ENCODE results near the gene MYCBPAP. TPM values are rescaled to one million over a fixed set of nuclear protein-coding genes. Genes with fewer than 3 reads are reported as not detected.

MYCBPAP gene
- polyA plus RNA-seq, 3 donors, result not detected

DNA sequence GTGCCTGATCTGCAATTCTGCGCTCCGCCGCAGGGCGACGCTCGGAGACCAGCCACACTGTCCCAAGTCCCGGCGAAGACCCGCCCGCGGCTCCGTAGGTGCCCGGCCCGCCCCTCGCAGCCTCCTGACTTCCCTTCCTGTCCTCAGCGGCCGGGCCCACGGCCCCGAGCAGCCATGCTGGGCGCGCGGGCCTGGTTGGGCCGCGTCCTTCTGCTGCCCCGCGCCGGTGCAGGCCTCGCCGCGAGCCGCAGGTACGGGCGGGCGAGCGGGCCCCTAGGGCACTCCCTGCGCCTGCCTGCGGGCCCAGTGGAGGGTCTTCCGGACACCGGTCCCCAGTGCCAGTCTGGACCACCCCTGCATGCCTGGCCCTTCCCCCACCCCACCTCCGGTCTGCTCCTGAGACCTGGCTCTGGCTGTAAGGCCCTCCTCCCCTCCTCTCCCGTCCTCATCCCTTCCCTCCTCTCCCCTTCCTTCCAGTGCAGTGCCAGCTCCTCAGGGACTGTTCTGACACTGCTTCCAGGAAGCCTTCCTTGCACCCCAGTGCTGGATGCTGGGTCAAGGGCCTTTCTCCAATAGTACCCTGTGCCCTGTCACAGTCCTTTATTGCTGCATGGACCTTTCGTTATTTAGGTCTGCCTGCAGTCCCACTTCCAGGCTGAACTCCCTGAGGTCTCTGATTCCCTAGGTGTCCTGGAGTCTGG lies 38.9 kb downstream of the MYCBPAP start, which contains the start of gene SPATA20:
Gene SPATA20, plus strand, starts transcription at position 140 of the 701 bp plus-strand sequence. Its CDS starts 35 bp downstream, at position 175.
- H3K4me1 Mint-ChIP-seq, result peaks cover 28% of the 10 kb centered on the region
- peak within 1 kb of the TSS; percentile 80 for H3K9ac ChIP-seq (ENCODE audit: insufficient read depth, low read length, poor library complexity, severe bottlenecking)
- no peaks in the 10 kb centered on the region for H3K9me3 Mint-ChIP-seq
- no peaks in the 10 kb centered on the region for H4K20me1 ChIP-seq (ENCODE audit: insufficient read depth, low read length)
- 3% methylated on average over 42 of the region's 42 CpGs for WGBS (ENCODE audit: insufficient coverage)
- peaks cover 23 to 28% of the 10 kb centered on the region in 2 donors for H3K4me1 ChIP-seq (ENCODE audit: control insufficient read depth in 1 of 2, insufficient read depth in 2 of 2, low read length in 2 of 2)
- H3K27me3 Mint-ChIP-seq (ENCODE audit: low read depth in 3 of 3), result peaks cover 9 to 15% (median 14%) of the 10 kb centered on the region in 3 donors
- H3K36me3 Mint-ChIP-seq, result peaks cover 0 to 7% of the 10 kb centered on the region in 2 donors
- H3K27me3 ChIP-seq (ENCODE audit: control insufficient read depth in 2 of 2, insufficient read depth in 2 of 2, low read length in 2 of 2), result no peaks in the 10 kb centered on the region
- H3K27ac Mint-ChIP-seq, result peak within 1 kb of the TSS; percentile 49 to 80 (median 66)
- H3K36me3 ChIP-seq (replicated peaks in 1 of 2; ENCODE audit: control insufficient read depth in 1 of 2, insufficient read depth in 2 of 2, low read length in 2 of 2), result peaks cover 0 to 12% of the 10 kb centered on the region in 2 donors
- H3K27ac ChIP-seq (ENCODE audit: low read depth in 1 of 2, low read length in 2 of 2), result peak within 1 kb of the TSS in 1 of 2 donors; percentile 75
- peak; percentile 85 to 93 (median 91) for DNase-seq
- TF ChIP-seq, protein P1, sequence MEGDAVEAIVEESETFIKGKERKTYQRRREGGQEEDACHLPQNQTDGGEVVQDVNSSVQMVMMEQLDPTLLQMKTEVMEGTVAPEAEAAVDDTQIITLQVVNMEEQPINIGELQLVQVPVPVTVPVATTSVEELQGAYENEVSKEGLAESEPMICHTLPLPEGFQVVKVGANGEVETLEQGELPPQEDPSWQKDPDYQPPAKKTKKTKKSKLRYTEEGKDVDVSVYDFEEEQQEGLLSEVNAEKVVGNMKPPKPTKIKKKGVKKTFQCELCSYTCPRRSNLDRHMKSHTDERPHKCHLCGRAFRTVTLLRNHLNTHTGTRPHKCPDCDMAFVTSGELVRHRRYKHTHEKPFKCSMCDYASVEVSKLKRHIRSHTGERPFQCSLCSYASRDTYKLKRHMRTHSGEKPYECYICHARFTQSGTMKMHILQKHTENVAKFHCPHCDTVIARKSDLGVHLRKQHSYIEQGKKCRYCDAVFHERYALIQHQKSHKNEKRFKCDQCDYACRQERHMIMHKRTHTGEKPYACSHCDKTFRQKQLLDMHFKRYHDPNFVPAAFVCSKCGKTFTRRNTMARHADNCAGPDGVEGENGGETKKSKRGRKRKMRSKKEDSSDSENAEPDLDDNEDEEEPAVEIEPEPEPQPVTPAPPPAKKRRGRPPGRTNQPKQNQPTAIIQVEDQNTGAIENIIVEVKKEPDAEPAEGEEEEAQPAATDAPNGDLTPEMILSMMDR (IDR thresholded peaks at IDR 0.05), result peak; percentile 98
- no peaks in the 10 kb centered on the region for H3K79me2 ChIP-seq (ENCODE audit: insufficient read depth, low read length)
- peak within 1 kb of the TSS; percentile 91 for H2AFZ ChIP-seq (ENCODE audit: insufficient read depth, low read depth, low read length, poor library complexity, severe bottlenecking)
- intact Hi-C loops (cut with micrococcal nuclease), result loop anchor here (2.0 to 10.0 kb wide), 6 partner anchors 62 to 298 kb away; partner anchors contain the start of gene ANKRD40 (in 2 of the 2)
- peak within 1 kb of the TSS; percentile 73 to 86 for H3K4me3 Mint-ChIP-seq
- peak within 1 kb of the TSS; percentile 82 for H3K4me2 ChIP-seq (replicated peaks; ENCODE audit: extremely low read depth, low read length, poor library complexity, severe bottlenecking)
- H3K9me3 ChIP-seq (replicated peaks in 1 of 2; ENCODE audit: control insufficient read depth in 1 of 2, insufficient read depth in 1 of 2, low read length in 2 of 2), result no peaks in the 10 kb centered on the region
- peak within 1 kb of the TSS; percentile 31 to 81 (median 46) for H3K4me3 ChIP-seq (replicated peaks in 1 of 3; ENCODE audit: low read depth in 2 of 3, low read length in 3 of 3)

DNA sequence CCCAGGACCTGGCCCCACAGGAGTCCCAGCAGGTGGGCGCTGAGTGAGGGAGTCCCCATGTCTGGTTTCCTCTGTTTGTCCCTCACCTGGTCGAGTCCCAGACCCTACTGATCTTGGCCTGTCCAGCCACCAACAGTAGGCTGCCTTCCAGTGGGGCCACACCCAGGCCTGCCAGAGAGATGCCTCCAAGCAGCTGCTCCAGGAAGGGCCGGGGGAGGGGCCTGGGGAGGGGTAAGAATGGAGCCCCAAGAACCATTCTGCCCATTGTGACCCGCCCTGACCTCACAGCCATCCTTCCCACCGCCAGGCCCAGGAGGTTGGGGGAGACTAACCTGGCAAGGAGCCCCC lies 39.5 kb downstream of the MYCBPAP start:
- Mint-ChIP-seq H3K4me1 (peaks cover 23% of the 10 kb centered on the region), H3K9me3 (no peaks in the 10 kb centered on the region), H3K36me3 (peaks cover 0 to 7% of the 10 kb centered on the region in 2 donors), H3K4me3 (peak overlapping the region; percentile 73 to 86), H3K27me3 (ENCODE audit: low read depth in 3 of 3) (peaks cover 9 to 15% (median 14%) of the 10 kb centered on the region in 3 donors), H3K27ac (peak overlapping the region in 3 of 7 donors; percentile 54 to 79 (median 65))
- Histone ChIP-seq H3K79me2 (ENCODE audit: insufficient read depth, low read length) (no peaks in the 10 kb centered on the region), H3K27me3 (ENCODE audit: control insufficient read depth in 2 of 2, insufficient read depth in 2 of 2, low read length in 2 of 2) (no peaks in the 10 kb centered on the region), H3K27ac (ENCODE audit: low read depth in 1 of 2, low read length in 2 of 2) (peak overlapping the region in 1 of 2 donors; percentile 75), H3K9me3 (replicated peaks in 1 of 2; ENCODE audit: control insufficient read depth in 1 of 2, insufficient read depth in 1 of 2, low read length in 2 of 2) (no peaks in the 10 kb centered on the region), H3K4me1 (ENCODE audit: control insufficient read depth in 1 of 2, insufficient read depth in 2 of 2, low read length in 2 of 2) (peaks cover 18 to 23% of the 10 kb centered on the region in 2 donors), H3K36me3 (replicated peaks in 1 of 2; ENCODE audit: control insufficient read depth in 1 of 2, insufficient read depth in 2 of 2, low read length in 2 of 2) (peaks cover 0 to 12% of the 10 kb centered on the region in 2 donors), H3K4me2 (replicated peaks; ENCODE audit: extremely low read depth, low read length, poor library complexity, severe bottlenecking) (peak overlapping the region; percentile 82), H3K4me3 (replicated peaks in 1 of 3; ENCODE audit: low read depth in 2 of 3, low read length in 3 of 3) (peak overlapping the region in 1 of 3 experiments; percentile 81), H3K9ac (ENCODE audit: insufficient read depth, low read length, poor library complexity, severe bottlenecking) (peak overlapping the region; percentile 80), H4K20me1 (ENCODE audit: insufficient read depth, low read length) (no peaks in the 10 kb centered on the region), H2AFZ (ENCODE audit: insufficient read depth, low read depth, low read length, poor library complexity, severe bottlenecking) (peak overlapping the region; percentile 91)
- DNase-seq, result no peak
- WGBS (ENCODE audit: insufficient coverage), result 86% methylated on average over 2 of the region's 5 CpGs
- TF ChIP-seq, protein P1 (IDR thresholded peaks at IDR 0.05), result no peak
- intact Hi-C loops (cut with micrococcal nuclease), result loop anchor here (2.0 to 10.0 kb wide), 6 partner anchors 63 to 297 kb away; partner anchors contain the start of gene ANKRD40 (in 2 of the 2)
